Spinal cord (tissue), 10 donors: Measurements from ENCODE around the gene CCDC88C. TPM values are rescaled to one million over a fixed set of nuclear protein-coding genes. Genes with fewer than 3 reads are reported as not detected.

ENCODE experiments used
- DNase-seq, 6 donors: peaks; one replicate each; pipeline versions ENCODE4 v3.0.0 to v3.0.0-alpha.2; 2013 to 2015; ENCODE audit warnings: low spot score in 6 of 6, low read depth in 4 of 6
- H3K27ac ChIP-seq: one replicate; pipeline ENCODE4 v1.5.1; 2013; ENCODE audit warnings: low read depth, low read length, control low read depth
- H3K27me3 ChIP-seq: one replicate; pipeline ENCODE4 v1.6.1; 2013; ENCODE audit warnings: low read length; ENCODE audit not compliant: control insufficient read depth, insufficient read depth
- H3K36me3 ChIP-seq: one replicate; pipeline ENCODE4 v1.6.1; 2013; ENCODE audit warnings: low read length; ENCODE audit not compliant: control insufficient read depth, insufficient read depth
- H3K4me1 ChIP-seq: one replicate; pipeline ENCODE4 v1.6.1; 2013; ENCODE audit warnings: low read length; ENCODE audit not compliant: control insufficient read depth, insufficient read depth
- H3K4me3 ChIP-seq: one replicate; pipeline ENCODE4 v1.5.1; 2013; ENCODE audit warnings: low read depth, low read length, control low read depth
- H3K9me3 ChIP-seq: one replicate; pipeline ENCODE4 v1.6.1; 2013; ENCODE audit warnings: low read length; ENCODE audit not compliant: control insufficient read depth, insufficient read depth
- WGBS: methylation state at CpG from one replicate; pipeline ENCODE4 v1.1.5; 2013; ENCODE audit warnings: missing lambda C conversion rate; ENCODE audit not compliant: insufficient coverage; 5-methylcytosine and 5-hydroxymethylcytosine counted together
- polyA plus RNA-seq, 2 donors: library from polyadenylated mRNA; unstranded; fragments of 120-200 nt; gene quantifications; one replicate each; pipeline ENCODE4 v1.2.1, GENCODE V29; 2013; ENCODE audit not compliant: insufficient read length in 2 of 2
- total RNA-seq, 2 donors: library from RNA; depleted of rRNA in 1 of 2; stranded (reverse); fragments of 120-200 nt in 1 of 2; fragments of >200 nt in 1 of 2; gene quantifications; one replicate each; pipeline versions ENCODE4 v1.2.3 to v1.2.4, GENCODE V29; 2013 to 2014
- donor health status: healthy.

The CCDC88C gene
- total and polyA plus RNA-seq, 4 donors, result 8.8 to 22.6 (median 19.9) TPM

GRCh38 chr14:91315844-91316267, 101.8 kb downstream of the CCDC88C start:
- Histone ChIP-seq H3K4me3 (no peak overlapping the region), H3K36me3 (peaks cover 77% of the 10 kb centered on the region), H3K9me3 (no peaks in the 10 kb centered on the region), H3K27ac (no peak overlapping the region), H3K27me3 (no peaks in the 10 kb centered on the region), H3K4me1 (peaks cover 12% of the 10 kb centered on the region)
- WGBS, result 84% methylated on average over 6 of the region's 6 CpGs
- no peak for DNase-seq

- no peaks in the 10 kb centered on the region for H3K27me3 ChIP-seq
- no peak for DNase-seq
- peaks cover 70% of the 10 kb centered on the region for H3K36me3 ChIP-seq
- H3K4me3 ChIP-seq, result no peak overlapping the region
- H3K27ac ChIP-seq, result no peak overlapping the region
- H3K9me3 ChIP-seq, result no peaks in the 10 kb centered on the region
- 94% methylated on average over 14 of the region's 14 CpGs for WGBS
- peaks cover 12% of the 10 kb centered on the region for H3K4me1 ChIP-seq
Measured at GRCh38 chr14:91313852-91314251, 103.8 kb downstream of the CCDC88C start.

GRCh38 chr14:91313154-91313850, 104.3 kb downstream of the CCDC88C start:
- H3K27me3 ChIP-seq, result no peaks in the 10 kb centered on the region
- H3K27ac ChIP-seq, result no peak overlapping the region
- H3K9me3 ChIP-seq, result no peaks in the 10 kb centered on the region
- H3K4me1 ChIP-seq, result peaks cover 12% of the 10 kb centered on the region
- WGBS, result 94% methylated on average over 34 of the region's 34 CpGs
- DNase-seq, result no peak
- no peak overlapping the region for H3K4me3 ChIP-seq
- H3K36me3 ChIP-seq, result peaks cover 69% of the 10 kb centered on the region

DNA sequence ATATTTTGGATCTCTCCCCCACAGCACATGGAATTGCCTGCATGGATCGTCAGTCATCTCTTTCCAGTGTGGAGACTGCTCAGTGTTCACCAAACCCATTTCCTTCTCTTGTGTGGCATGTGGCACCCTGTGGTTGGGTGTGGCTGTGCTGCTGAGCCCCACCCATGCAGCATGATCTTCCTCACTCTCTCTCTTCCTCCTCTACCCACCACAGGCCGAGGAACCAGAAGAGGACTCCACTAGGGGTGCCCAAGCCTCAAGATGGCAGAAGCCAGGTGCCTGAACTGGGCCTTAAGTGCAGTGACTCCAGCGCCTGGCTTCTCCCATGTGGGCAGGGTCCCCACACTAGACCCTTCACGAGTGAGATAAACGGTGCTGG, 106.3 kb downstream of the CCDC88C start:
- no peak for DNase-seq
- Histone ChIP-seq H3K4me1 (no peaks in the 10 kb centered on the region), H3K36me3 (peaks cover 71% of the 10 kb centered on the region), H3K4me3 (no peak overlapping the region), H3K27me3 (no peaks in the 10 kb centered on the region), H3K27ac (no peak overlapping the region), H3K9me3 (no peaks in the 10 kb centered on the region)
- 85% methylated on average over 4 of the region's 5 CpGs for WGBS

DNA sequence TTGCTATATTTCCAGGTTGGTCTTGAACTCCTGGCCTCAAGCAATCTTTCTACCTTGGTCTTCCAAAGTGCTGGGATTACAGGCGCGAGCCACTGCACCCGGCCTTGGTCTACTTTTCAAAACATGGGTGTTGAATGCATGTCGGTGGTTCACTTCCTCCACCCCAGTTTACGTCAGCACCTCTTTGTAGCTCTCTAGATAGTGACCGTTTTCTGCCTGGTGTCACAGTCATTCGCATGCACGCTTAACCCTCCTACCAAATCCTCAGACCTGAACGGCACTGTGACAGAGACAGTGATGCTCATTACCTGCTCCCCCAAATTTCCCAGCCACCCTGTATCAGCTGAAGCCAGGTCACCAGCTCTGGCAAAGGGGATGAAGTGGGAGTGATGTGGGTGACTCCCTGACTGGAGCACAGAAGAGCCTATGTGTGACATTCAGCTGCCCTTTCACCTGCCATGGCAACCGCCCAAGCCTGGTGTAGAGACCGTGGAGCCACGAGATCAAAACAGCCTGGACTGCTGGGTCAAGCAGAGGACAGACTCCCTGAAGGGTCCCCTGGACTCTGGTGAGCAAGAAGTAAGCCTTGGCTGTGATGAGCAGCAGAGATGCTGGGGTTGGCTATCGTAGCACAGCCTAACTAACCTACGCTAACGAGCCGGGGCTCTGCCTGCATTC, 106.9 kb downstream of the CCDC88C start:
- no peaks in the 10 kb centered on the region for H3K27me3 ChIP-seq
- H3K27ac ChIP-seq, result no peak overlapping the region
- no peaks in the 10 kb centered on the region for H3K4me1 ChIP-seq
- 95% methylated on average over 15 of the region's 16 CpGs for WGBS
- H3K9me3 ChIP-seq, result no peaks in the 10 kb centered on the region
- H3K36me3 ChIP-seq, result peaks cover 66% of the 10 kb centered on the region
- no peak for DNase-seq
- H3K4me3 ChIP-seq, result no peak overlapping the region

GRCh38 chr14:91309756-91310280, 107.8 kb downstream of the CCDC88C start:
- Histone ChIP-seq H3K36me3 (peaks cover 61% of the 10 kb centered on the region), H3K4me1 (no peaks in the 10 kb centered on the region), H3K27me3 (no peaks in the 10 kb centered on the region), H3K4me3 (no peak overlapping the region), H3K27ac (no peak overlapping the region), H3K9me3 (no peaks in the 10 kb centered on the region)
- DNase-seq, result no peak
- 91% methylated on average over 15 of the region's 15 CpGs for WGBS

DNA sequence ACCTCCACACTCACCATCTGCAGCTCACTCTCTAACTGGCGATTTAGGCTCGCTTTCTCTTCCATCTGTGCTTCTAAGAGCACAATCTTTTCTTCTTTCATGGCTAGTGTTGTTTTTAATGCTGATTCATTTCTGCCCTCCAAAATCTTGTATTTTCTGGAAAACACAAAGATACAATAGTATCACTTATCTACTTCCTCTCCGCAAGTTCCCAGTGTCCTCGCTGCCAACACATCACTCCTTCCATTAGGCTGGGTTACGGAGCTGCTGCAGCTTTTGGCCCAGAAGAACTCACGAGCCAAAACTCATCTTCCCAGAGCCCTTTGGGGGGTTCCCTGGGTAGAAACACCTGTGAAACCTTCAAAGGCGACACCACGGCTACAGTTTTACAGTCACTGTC, 109.3 kb downstream of the CCDC88C start:
- 96% methylated on average over 6 of the region's 8 CpGs for WGBS
- no peaks in the 10 kb centered on the region for H3K9me3 ChIP-seq
- peaks cover 6% of the 10 kb centered on the region for H3K4me1 ChIP-seq
- no peaks in the 10 kb centered on the region for H3K27me3 ChIP-seq
- H3K27ac ChIP-seq, result no peak overlapping the region
- no peak overlapping the region for H3K4me3 ChIP-seq
- DNase-seq, result no peak
- peaks cover 55% of the 10 kb centered on the region for H3K36me3 ChIP-seq

- Histone ChIP-seq H3K27me3 (no peaks in the 10 kb centered on the region), H3K27ac (no peak overlapping the region), H3K36me3 (peaks cover 54% of the 10 kb centered on the region), H3K9me3 (no peaks in the 10 kb centered on the region), H3K4me1 (peaks cover 7% of the 10 kb centered on the region), H3K4me3 (no peak overlapping the region)
- DNase-seq, result no peak
- 93% methylated on average over 7 of the region's 7 CpGs for WGBS
Measured at GRCh38 chr14:91307652-91308051, 110.0 kb downstream of the CCDC88C start.

GRCh38 chr14:91307046-91307445, 110.6 kb downstream of the CCDC88C start:
- no peak overlapping the region for H3K4me3 ChIP-seq
- no peaks in the 10 kb centered on the region for H3K27me3 ChIP-seq
- no peak for DNase-seq
- H3K4me1 ChIP-seq, result peaks cover 7% of the 10 kb centered on the region
- no peak overlapping the region for H3K27ac ChIP-seq
- H3K9me3 ChIP-seq, result no peaks in the 10 kb centered on the region
- 89% methylated on average over 8 of the region's 12 CpGs for WGBS
- peaks cover 55% of the 10 kb centered on the region for H3K36me3 ChIP-seq

GRCh38 chr14:91306547-91306946, 111.1 kb downstream of the CCDC88C start:
- H3K9me3 ChIP-seq, result no peaks in the 10 kb centered on the region
- no peak overlapping the region for H3K27ac ChIP-seq
- peaks cover 55% of the 10 kb centered on the region for H3K36me3 ChIP-seq
- 69% methylated on average over 3 of the region's 3 CpGs for WGBS
- no peaks in the 10 kb centered on the region for H3K27me3 ChIP-seq
- H3K4me3 ChIP-seq, result no peak overlapping the region
- peaks cover 7% of the 10 kb centered on the region for H3K4me1 ChIP-seq
- DNase-seq, result no peak
